Measurements from ENCODE around the gene NIT1.
A peak's percentile ranks its signal among the peaks of the same experiment; 100 is the strongest.
"Not testable (repeated sequence)": the region's sequence is repeated elsewhere in the genome, so short reads cannot be mapped to it uniquely, and the experiment has no call there.

NIT1 gene

GRCh38 chr1:161115132-161115711 is 2.7 kb upstream of the NIT1 start:
- peak in 1 of 5 experiments; percentile 38 for DNase-seq

DNA sequence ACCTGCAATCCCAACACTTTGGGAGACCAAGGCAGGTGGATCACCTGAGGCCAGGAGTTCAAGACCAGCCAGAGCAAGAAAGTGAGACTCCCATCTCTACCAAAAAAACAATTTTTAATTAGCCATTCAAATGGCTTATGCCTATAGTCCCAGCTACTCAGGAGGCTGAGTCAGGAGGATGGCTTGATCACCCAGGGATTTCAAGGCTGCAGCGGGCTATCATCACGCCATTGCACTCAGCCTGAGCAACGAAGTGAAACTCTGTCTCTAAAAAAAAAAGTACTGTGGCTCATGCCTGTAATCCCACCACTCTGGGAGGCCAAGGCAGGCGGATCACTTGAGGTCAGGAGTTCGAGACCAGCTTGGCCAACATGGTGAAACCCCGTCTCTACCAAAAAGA is 1.9 kb upstream of the NIT1 start:
- DNase-seq, result not testable (repeated sequence)

GRCh38 chr1:161119092-161119903 is 1.4 kb downstream of the NIT1 start:
- DNase-seq, result peak in 4 of 5 experiments; percentile 55 to 84 (median 58)

GRCh38 chr1:161121042-161121650 is 3.2 kb downstream of the NIT1 start:
- DNase-seq, result no peak

- DNase-seq, result no peak
These were observed 3.9 kb downstream of the NIT1 start for GRCh38 chr1:161121834-161122233.

DNA sequence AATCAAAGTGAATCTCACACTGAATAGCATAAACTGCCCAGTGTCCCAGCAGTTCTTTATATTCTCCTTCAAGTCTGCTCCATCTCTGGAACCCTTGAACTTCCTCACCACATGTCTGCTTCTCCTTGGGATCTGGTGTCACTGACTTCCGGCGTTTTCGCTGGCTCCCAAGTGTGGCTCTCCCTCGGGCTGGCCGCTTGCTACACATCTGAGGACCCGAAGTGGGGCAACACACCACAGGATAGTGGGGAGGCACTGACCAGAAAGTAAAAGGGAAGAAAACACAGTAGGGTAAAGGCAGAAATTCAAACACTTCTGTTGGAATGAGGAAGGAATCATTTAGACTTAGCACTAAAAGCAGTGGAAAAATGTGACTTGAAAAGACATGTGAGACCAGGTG is 5.1 kb downstream of the NIT1 start:
- no peak for DNase-seq

DNA sequence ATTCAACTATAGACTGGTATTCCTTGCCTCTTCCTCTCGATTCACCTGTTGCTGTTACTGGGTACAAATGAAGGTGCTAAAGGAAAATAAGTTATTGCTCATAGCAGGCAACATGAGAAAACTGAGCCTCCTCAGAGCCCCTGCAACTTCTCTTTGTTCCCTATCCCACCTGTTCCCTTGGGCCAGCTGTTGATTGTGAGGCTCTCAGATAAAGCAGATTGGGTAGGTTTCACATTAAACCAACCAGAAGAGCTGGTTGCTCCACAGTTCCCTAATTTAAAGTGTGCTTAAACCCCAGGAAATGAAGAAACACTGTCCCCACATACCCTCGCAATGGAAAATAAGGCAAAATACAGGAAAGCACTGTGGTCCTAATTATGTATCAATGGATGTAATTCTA is 9.7 kb downstream of the NIT1 start:
- DNase-seq, result no peak

GRCh38 chr1:161128591-161129420 is 10.9 kb downstream of the NIT1 start:
- DNase-seq, result no peak

- DNase-seq, result no peak
These were observed 12.4 kb downstream of the NIT1 start for GRCh38 chr1:161130266-161130665.

DNA sequence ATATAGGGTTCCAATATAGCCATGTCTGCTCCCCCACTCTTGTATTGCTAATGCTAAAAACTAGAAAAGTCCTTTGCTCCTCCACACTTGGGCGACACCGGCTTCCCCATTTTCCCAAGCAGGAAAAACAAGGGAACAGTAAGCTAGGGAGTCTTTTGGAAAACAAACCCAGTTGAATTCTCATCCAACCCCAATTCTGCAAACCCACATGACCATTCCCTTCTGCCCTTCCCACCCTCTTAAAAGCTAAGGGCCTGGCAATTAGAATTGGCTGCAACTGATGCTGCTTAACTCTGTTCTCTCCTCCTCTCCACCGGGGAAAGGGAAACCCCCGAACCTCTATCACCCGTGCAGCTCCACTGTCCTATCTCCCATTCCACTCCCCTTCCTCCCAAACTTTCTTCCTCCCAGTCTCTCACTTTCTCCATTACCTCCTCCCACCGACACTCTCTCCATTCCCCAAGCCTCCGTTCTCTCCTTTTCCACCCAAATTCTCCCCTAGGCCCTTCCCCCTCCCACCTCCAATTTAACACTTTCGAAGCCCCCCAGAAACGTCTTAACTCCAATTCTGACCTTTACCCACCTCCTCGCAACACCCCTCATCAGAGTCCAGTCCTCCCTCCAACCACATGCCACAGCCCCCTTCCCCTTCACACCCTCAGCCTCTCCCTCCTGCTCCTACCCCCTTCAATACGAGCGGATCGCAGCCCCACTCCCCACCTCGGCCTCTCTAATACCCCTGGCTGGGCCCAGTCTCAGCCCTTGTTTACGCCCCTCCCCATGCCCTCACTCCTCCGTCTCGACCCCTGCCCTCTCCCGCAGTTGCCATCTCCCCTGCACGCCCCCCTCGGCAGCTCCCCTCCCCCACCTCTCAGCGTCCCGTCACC is 13.9 kb downstream of the NIT1 start:
- DNase-seq, result peak in 2 of 5 experiments; percentile 19 to 20

GRCh38 chr1:161132410-161133219 is 14.7 kb downstream of the NIT1 start, which contains the start of gene DEDD:
TSS of gene DEDD (minus strand) at chr1:161132667. CDS start at chr1:161124462, 8,205 bp downstream.
- DNase-seq, result peak; percentile 76 to 98 (median 91)

DNA sequence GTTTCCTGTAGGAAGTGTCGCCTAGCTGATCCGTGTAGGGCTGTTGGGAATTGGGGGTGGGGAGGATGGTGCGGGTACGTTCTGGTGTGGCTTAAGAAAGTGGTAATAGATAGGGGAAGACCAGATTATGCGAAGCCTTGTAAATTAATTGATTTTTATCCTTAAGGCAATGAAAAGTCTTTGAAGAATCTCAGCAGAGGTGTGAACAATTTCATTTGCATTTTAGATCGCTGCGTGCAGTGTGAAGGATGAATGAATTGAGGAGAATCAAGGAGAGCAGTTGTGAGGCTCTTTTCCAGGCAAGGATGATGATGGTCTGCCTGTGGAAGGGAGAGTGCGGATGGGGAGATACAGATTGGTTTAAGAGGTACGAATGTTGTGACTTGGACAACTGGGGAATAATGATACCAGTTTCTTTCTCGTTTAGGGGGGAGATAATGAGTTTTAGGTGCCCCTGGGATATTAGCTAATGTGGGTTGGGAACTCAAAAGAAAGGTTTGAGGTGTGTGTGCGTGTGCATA is 15.4 kb downstream of the NIT1 start:
- DNase-seq, result no peak

GRCh38 chr1:161137881-161138280 is 20.0 kb downstream of the NIT1 start:
- DNase-seq, result no peak

GRCh38 chr1:161138431-161138830 is 20.5 kb downstream of the NIT1 start:
- no peak for DNase-seq

DNA sequence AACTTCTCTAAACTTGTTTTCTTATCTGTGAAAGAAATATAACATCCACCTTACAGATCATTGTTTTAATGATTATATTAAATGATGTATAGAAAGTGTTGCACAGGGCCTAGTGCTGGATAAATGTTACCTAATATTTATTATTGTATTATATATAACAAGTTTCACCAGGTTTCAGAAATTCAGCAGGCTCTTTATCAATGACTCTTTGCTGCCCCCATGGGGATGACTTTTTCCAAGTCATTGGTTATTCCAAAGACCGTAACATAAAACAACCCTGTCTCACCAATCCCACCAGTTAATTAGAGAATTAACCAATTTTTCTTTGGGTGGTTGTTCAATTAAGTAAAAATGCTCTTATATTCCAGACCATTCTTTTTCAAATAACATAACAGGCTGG is 21.9 kb downstream of the NIT1 start:
- DNase-seq, result peak in 1 of 5 experiments; percentile 38

- no peak for DNase-seq
These were observed 23.0 kb downstream of the NIT1 start for GRCh38 chr1:161140755-161141400.

DNA sequence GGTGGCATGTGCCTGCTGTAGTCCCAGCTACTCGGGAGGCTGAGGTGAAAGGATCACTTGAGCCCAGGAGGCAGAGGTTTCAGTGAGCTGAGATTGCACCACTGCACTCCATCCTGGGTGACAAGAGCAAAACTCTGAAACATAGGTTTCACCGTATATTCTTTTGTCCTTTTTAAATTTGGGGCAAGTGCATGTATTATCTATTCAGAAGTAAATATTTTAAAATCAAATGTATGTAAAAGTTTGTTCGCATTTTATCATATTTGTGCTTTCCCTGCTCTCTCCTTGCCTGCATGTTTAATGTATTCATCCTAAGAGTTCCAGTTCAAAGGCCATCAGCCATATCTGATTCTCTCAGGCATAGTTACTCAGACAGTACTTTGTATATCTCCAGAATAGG is 27.9 kb downstream of the NIT1 start:
- DNase-seq, result no peak

DNA sequence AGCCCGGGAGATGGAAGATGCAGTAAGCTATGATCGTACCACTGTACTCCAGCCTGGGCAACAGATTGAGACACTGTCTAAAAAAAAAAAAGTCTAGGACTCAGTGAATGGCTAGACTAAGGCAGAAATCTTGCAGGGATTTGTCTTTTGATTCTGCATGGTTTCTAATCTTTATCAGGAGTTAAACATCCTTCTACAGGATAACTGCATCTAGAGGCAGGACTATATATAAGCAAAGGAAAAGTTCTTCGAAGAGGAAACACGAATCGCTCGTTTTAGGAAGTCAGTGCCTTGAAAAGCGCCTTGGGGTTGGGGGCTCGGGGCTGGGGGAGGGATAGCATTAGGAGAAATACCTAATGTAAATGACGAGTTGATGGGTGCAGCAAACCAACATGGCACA is 35.3 kb downstream of the NIT1 start:
- DNase-seq, result no peak

DNA sequence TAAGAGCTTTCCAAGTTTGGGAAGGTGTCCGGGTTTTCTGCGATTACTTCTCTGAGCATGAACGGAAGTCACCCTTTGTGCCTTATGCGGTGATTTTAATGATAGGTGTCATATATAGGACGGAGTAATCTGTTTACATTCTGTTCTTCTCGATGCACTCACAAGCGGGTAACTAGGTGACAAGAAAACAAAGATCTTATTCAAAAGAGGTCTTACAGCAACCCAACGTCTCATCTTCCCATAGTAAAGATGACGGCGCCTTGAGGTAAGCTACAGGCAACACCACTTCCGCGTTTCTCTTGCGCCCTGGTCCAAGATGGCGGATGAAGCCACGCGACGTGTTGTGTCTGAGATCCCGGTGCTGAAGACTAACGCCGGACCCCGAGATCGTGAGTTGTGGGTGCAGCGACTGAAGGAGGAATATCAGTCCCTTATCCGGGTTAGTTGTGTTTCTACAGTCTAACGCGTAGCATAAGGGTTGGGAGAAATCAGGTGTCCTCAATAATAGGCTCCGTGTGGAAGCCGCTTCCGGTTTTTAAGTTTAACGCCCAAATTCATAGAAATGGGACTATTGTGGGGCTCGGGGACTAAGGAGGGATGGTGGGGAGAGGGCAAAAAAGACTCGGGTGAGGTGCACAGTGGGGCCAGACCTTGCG is 35.9 kb downstream of the NIT1 start, which contains the start of gene UFC1:
Gene UFC1 (plus strand): TSS at position 297 of the 656 bp plus-strand sequence. CDS start 20 bp downstream, at position 317.
- peak; percentile 50 to 97 (median 79) for DNase-seq

Measured in T-helper 2 cell (primary cell).